Bronchial epithelial cell (primary cell): Measurements from ENCODE around the gene BANF2. TPM values are rescaled to one million over a fixed set of nuclear protein-coding genes. Genes with fewer than 3 reads are reported as not detected.

ENCODE experiments used
- DNase-seq: peaks from one replicate; pipeline ENCODE4 v3.0.0-alpha.2; 2010; ENCODE audit warnings: low read depth
- FAIRE-seq: peaks from 2 replicates; lab custom pipeline; 2011; peaks lifted over from hg19 to GRCh38; lab: Jason Lieb, UNC
- H3K27me3 ChIP-seq: 2 replicates; pipeline ENCODE4 v1.5.1; 2011; ENCODE audit warnings: low read length; ENCODE audit not compliant: control insufficient read depth, insufficient read depth
- H3K36me3 ChIP-seq: 2 replicates; pipeline ENCODE4 v1.5.1; 2011; ENCODE audit warnings: low read length; ENCODE audit not compliant: control insufficient read depth, insufficient read depth
- H3K4me3 ChIP-seq: 2 replicates; pipeline ENCODE4 v1.5.1; 2011; ENCODE audit warnings: mild to moderate bottlenecking, low read depth, low read length, control low read depth
- CTCF ChIP-seq: IDR thresholded peaks from 2 replicates; pipeline ENCODE4 v1.5.1; 2011; ENCODE audit warnings: mild to moderate bottlenecking, moderate library complexity, low read length, control low read depth, inconsistent platforms; ENCODE audit not compliant: insufficient read depth, severe bottlenecking
- total RNA-seq: library from RNA; depleted of rRNA; stranded (reverse); fragments of >200 nt; gene quantifications from 2 replicates; pipeline ENCODE4 v1.2.1, GENCODE V29; 2014

The BANF2 gene
- total RNA-seq = not detected in 2 replicates

- FAIRE-seq (no peak), DNase-seq (peak; percentile 29)
- no peak for TF ChIP-seq CTCF
- H3K27me3 ChIP-seq = no peaks in the 10 kb centered on the region
- no peaks in the 10 kb centered on the region for H3K36me3 ChIP-seq
- H3K4me3 ChIP-seq = no peak within 1 kb of the TSS
Measured at GRCh38 chr20:17699931-17700351, at the start of gene BANF2. BANF2 (plus strand) TSS chr20:17699966; CDS start chr20:17725026, 25,060 bp downstream.

- Histone ChIP-seq H3K4me3 (no peak overlapping the region), H3K27me3 (no peaks in the 10 kb centered on the region), H3K36me3 (peaks cover 10% of the 10 kb centered on the region)
- DNase-seq = no peak
- no peak for FAIRE-seq
- TF ChIP-seq CTCF = no peak
Measured at GRCh38 chr20:17650301-17651128, 49.3 kb upstream of the BANF2 start.

GRCh38 chr20:17651129-17651759, 48.5 kb upstream of the BANF2 start:
- TF ChIP-seq CTCF = no peak
- DNase-seq = no peak
- Histone ChIP-seq H3K36me3 (peaks cover 12% of the 10 kb centered on the region), H3K4me3 (no peak overlapping the region), H3K27me3 (no peaks in the 10 kb centered on the region)
- no peak for FAIRE-seq

GRCh38 chr20:17651760-17652388, 47.9 kb upstream of the BANF2 start:
- Histone ChIP-seq H3K4me3 (no peak overlapping the region), H3K27me3 (no peaks in the 10 kb centered on the region), H3K36me3 (peaks cover 12% of the 10 kb centered on the region)
- TF ChIP-seq CTCF = peak; percentile 44
- DNase-seq = no peak
- no peak for FAIRE-seq

- Histone ChIP-seq H3K4me3 (no peak overlapping the region), H3K27me3 (no peaks in the 10 kb centered on the region), H3K36me3 (peaks cover 13% of the 10 kb centered on the region)
- no peak for TF ChIP-seq CTCF
- no peak for DNase-seq
- FAIRE-seq = no peak
Measured at GRCh38 chr20:17652411-17652810, 47.4 kb upstream of the BANF2 start.
